Testis (tissue), 3 donors: Measurements from ENCODE around the gene COL23A1. TPM values are rescaled to one million over a fixed set of nuclear protein-coding genes. Genes with fewer than 3 reads are reported as not detected.

Source experiments
- DNase-seq: peaks from one replicate; pipeline ENCODE4 v3.0.0-alpha.2; 2019
- H3K27ac ChIP-seq, 2 donors: fragments of 200-600 bp; sonication (generic); one replicate each; pipeline ENCODE4 v1.5.1; 2019
- H3K27me3 ChIP-seq: fragments of 200-600 bp; sonication (generic); one replicate; pipeline ENCODE4 v1.5.1; 2019
- H3K36me3 ChIP-seq: fragments of 200-600 bp; sonication (generic); one replicate; pipeline ENCODE4 v1.5.1; 2017; ENCODE audit warnings: low read depth; ENCODE audit errors: missing control alignments
- H3K4me1 ChIP-seq: fragments of 200-600 bp; sonication (generic); one replicate; pipeline ENCODE4 v1.5.1; 2019
- H3K4me3 ChIP-seq, 2 donors: fragments of 200-600 bp; sonication (generic); one replicate each; pipeline ENCODE4 v1.5.1; 2017 to 2019
- H3K9me3 ChIP-seq: fragments of 200-600 bp; sonication (generic); one replicate; pipeline ENCODE4 v1.5.1; 2017
- CTCF ChIP-seq, 3 experiments: fragments of 450-650 bp in 2 of 3; fragments of 200-600 bp in 1 of 3; sonication (generic) in 1 of 3; IDR thresholded peaks; one replicate each; pipeline ENCODE4 v1.5.1; 2016 to 2019; ENCODE audit warnings: antibody characterized with exemption in 3 of 3, mild to moderate bottlenecking in 2 of 3, moderate library complexity in 1 of 3
- POLR2A ChIP-seq: fragments of 450-650 bp; IDR thresholded peaks from one replicate; pipeline ENCODE4 v1.6.1; 2017; ENCODE audit warnings: antibody characterized with exemption, mild to moderate bottlenecking, moderate library complexity
- WGBS, 2 donors: methylation state at CpG; one replicate each; pipeline ENCODE4 v1.1.5; 2018; 5-methylcytosine and 5-hydroxymethylcytosine counted together
- intact Hi-C: fragments of 100-400 bp; cut with DNase I; formaldehyde crosslinking; loops from one replicate; pipeline ENCODE4 v1.15.1; 2023; ENCODE audit warnings: low total_unique reads
- polyA plus RNA-seq: library from polyadenylated mRNA; stranded (reverse); fragments of 350-450 nt; fragmentation: Illumina TruSeq; extraction: RNeasy Lipid Tissue Mini Kit (QIAGEN cat#74804); gene quantifications from one replicate; pipeline ENCODE4 v1.2.3, GENCODE V29; 2014; ENCODE audit warnings: low read depth, low replicate concordance; ENCODE audit not compliant: insufficient read depth
- total RNA-seq, 2 donors: library from RNA; depleted of rRNA; stranded (reverse); fragments of >200 nt; gene quantifications; one replicate each; pipeline ENCODE4 v1.2.3, GENCODE V29; 2016

The COL23A1 gene
- total and polyA plus RNA-seq, 3 donors from 2014 or later: 4.3 to 5.5 (median 5.0) TPM

GRCh38 chr5:178606269-178606668 is 16.1 kb upstream of the COL23A1 start:
- H3K27ac ChIP-seq: no peak overlapping the region
- TF ChIP-seq CTCF (IDR thresholded peaks at IDR 0.05): no peak
- no peak for DNase-seq
- H3K9me3 ChIP-seq: no peaks in the 10 kb centered on the region
- H3K4me1 ChIP-seq: no peaks in the 10 kb centered on the region
- H3K4me3 ChIP-seq: no peak overlapping the region
- H3K36me3 ChIP-seq: no peaks in the 10 kb centered on the region
- 88 to 96% methylated on average over 3 of the region's 3 CpGs for WGBS, 2 donors
- no peaks in the 10 kb centered on the region for H3K27me3 ChIP-seq
- intact Hi-C loops: no loop called here

GRCh38 chr5:178605788-178606187 is 15.6 kb upstream of the COL23A1 start:
- Histone ChIP-seq H3K4me3 (no peak overlapping the region), H3K9me3 (no peaks in the 10 kb centered on the region), H3K27me3 (no peaks in the 10 kb centered on the region), H3K4me1 (no peaks in the 10 kb centered on the region), H3K36me3 (no peaks in the 10 kb centered on the region), H3K27ac (no peak overlapping the region)
- no peak for DNase-seq
- 93 to 97% methylated on average over 3 of the region's 3 CpGs for WGBS, 2 donors
- TF ChIP-seq POLR2A (no peak), CTCF (IDR thresholded peaks at IDR 0.05) (no peak)
- intact Hi-C loops: no loop called here

- intact Hi-C loops: no loop called here
- DNase-seq: no peak
- H3K27me3 ChIP-seq: no peaks in the 10 kb centered on the region
- 95% methylated on average over 2 of the region's 2 CpGs for WGBS, 2 donors
- H3K36me3 ChIP-seq: no peaks in the 10 kb centered on the region
- H3K9me3 ChIP-seq: no peaks in the 10 kb centered on the region
- TF ChIP-seq CTCF (IDR thresholded peaks at IDR 0.05): no peak
- no peak overlapping the region for H3K27ac ChIP-seq
- no peaks in the 10 kb centered on the region for H3K4me1 ChIP-seq
- H3K4me3 ChIP-seq: no peak overlapping the region
Observed at GRCh38 chr5:178602752-178603151, 12.6 kb upstream of the COL23A1 start.

- TF ChIP-seq CTCF (IDR thresholded peaks at IDR 0.05) (no peak), POLR2A (no peak)
- Histone ChIP-seq H3K27ac (no peak overlapping the region), H3K27me3 (no peaks in the 10 kb centered on the region), H3K9me3 (no peaks in the 10 kb centered on the region), H3K4me1 (peaks cover 2% of the 10 kb centered on the region), H3K4me3 (no peak overlapping the region), H3K36me3 (no peaks in the 10 kb centered on the region)
- WGBS, 2 donors: 67 to 97% methylated on average over 2 of the region's 2 CpGs
- intact Hi-C loops: no loop called here
- no peak for DNase-seq
Observed at GRCh38 chr5:178595750-178596149, 5.6 kb upstream of the COL23A1 start.

- H3K36me3 ChIP-seq: no peaks in the 10 kb centered on the region
- H3K9me3 ChIP-seq: no peaks in the 10 kb centered on the region
- H3K27me3 ChIP-seq: no peaks in the 10 kb centered on the region
- H3K4me3 ChIP-seq: no peak overlapping the region
- intact Hi-C loops: no loop called here
- DNase-seq: no peak
- peaks cover 5% of the 10 kb centered on the region for H3K4me1 ChIP-seq
- H3K27ac ChIP-seq: no peak overlapping the region
- TF ChIP-seq CTCF (IDR thresholded peaks at IDR 0.05) (no peak), POLR2A (no peak)
Observed at GRCh38 chr5:178595150-178595549, 5.0 kb upstream of the COL23A1 start.
